K562 (cell line): ENCODE results near the gene CYRIA. TPM values are rescaled to one million over a fixed set of nuclear protein-coding genes. Genes with fewer than 3 reads are reported as not detected.
A peak's percentile ranks its signal among the peaks of the same experiment; 100 is the strongest.

ENCODE experiments used
- ETV1 ChIP-seq: fragments of 450-650 bp; conservative IDR thresholded peaks from 2 replicates; pipeline ENCODE4 v1.6.1; 2016; ENCODE audit warnings: missing genetic modification characterization, control low read depth, low read depth, missing compliant biosample characterization
- HDAC1 ChIP-seq, 2 experiments: fragments of 450-650 bp; IDR thresholded peaks; 2 replicates each; pipeline ENCODE4 v1.6.1; 2016 to 2017; ENCODE audit warnings: inconsistent platforms in 1 of 2, mild to moderate bottlenecking in 1 of 2, moderate library complexity in 1 of 2
- HNRNPL ChIP-seq: fragments of 200-400 bp; formaldehyde crosslinking; IDR thresholded peaks from 2 replicates; pipeline ENCODE4 v1.6.1; 2017; ENCODE audit warnings: low read depth, mild to moderate bottlenecking, low read length
- LEF1 ChIP-seq: fragments of 450-650 bp; IDR thresholded peaks from 2 replicates; pipeline ENCODE4 v1.6.1; 2016; ENCODE audit warnings: mild to moderate bottlenecking
- NEUROD1 ChIP-seq: fragments of 150-350 bp; IDR thresholded peaks from 2 replicates; pipeline ENCODE4 v1.6.1; 2014; ENCODE audit warnings: borderline replicate concordance, low read length, low read depth; ENCODE audit not compliant: partially characterized antibody
- RFX7 ChIP-seq: fragments of 250-450 bp; sonication (Bioruptor Pico); IDR thresholded peaks from 2 replicates; pipeline ENCODE4 v1.5.1; 2021; ENCODE audit warnings: mild to moderate bottlenecking
- SMC3 ChIP-seq: conservative IDR thresholded peaks from 2 replicates; pipeline ENCODE4 v1.6.1; 2011; ENCODE audit warnings: low read depth, low read length, improper control_type of control experiment; ENCODE audit not compliant: insufficient read depth
- XRCC3 ChIP-seq: fragments of 450-650 bp; IDR thresholded peaks from 2 replicates; pipeline ENCODE4 v1.6.1; 2017; ENCODE audit warnings: mild to moderate bottlenecking, moderate library complexity
- ZNF143 ChIP-seq: sonication (generic); formaldehyde crosslinking; IDR thresholded peaks from 2 replicates; pipeline ENCODE4 v1.9.0; 2022; ENCODE audit warnings: mild to moderate bottlenecking, missing genetic modification reagents
- polyA plus RNA-seq, 8 experiments: library from polyadenylated mRNA; depleted of rRNA in 4 of 8; stranded (reverse) in 5 of 8; unstranded in 3 of 8; fragments of >200 nt; fragmentation: Nextera tagmentation in 2 of 8; fragmentation: Illumina TruSeq in 1 of 8; extraction: Ambion mirVana in 2 of 8; extraction: Trizol in 1 of 8; gene quantifications; 2 replicates each; pipeline versions ENCODE4 v1.2.1 to v1.2.3, GENCODE V29; 2011 to 2014; ENCODE audit warnings: inconsistent platforms in 1 of 8, missing spikeins in 1 of 8
- total RNA-seq, 7 experiments: library from RNA; depleted of rRNA in 6 of 7; stranded (reverse); fragments of >200 nt in 6 of 7; fragmentation: Illumina TruSeq in 2 of 7; extraction: Trizol in 2 of 7; gene quantifications; 2 replicates each; pipeline versions ENCODE4 v1.2.1 to v1.2.3, GENCODE V29; 2011 to 2021; ENCODE audit warnings: low replicate concordance in 1 of 7
- TF ChIP-seq, protein P1 (sequence below): fragments of 450-650 bp; IDR thresholded peaks from 2 replicates; pipeline ENCODE4 v1.6.1; 2017; ENCODE audit warnings: antibody characterized with exemption, mild to moderate bottlenecking
- TF ChIP-seq, protein P2 (sequence below): fragments of 450-650 bp; formaldehyde crosslinking; conservative IDR thresholded peaks from 2 replicates; pipeline ENCODE4 v1.4.0; 2022; ENCODE audit warnings: mild to moderate bottlenecking, missing genetic modification characterization
- TF ChIP-seq, protein P3 (sequence below): sonication (generic); formaldehyde crosslinking; IDR thresholded peaks from 2 replicates; pipeline ENCODE4 v1.8.0; 2022; ENCODE audit warnings: mild to moderate bottlenecking, missing genetic modification reagents, borderline replicate concordance

The CYRIA gene
- total and polyA plus RNA-seq, 9 of the 15 experiments (the other 6 are each of a cell fraction or from before 2014, with no cell fraction given): 0.84 to 5.6 (median 3.0) TPM

DNA sequence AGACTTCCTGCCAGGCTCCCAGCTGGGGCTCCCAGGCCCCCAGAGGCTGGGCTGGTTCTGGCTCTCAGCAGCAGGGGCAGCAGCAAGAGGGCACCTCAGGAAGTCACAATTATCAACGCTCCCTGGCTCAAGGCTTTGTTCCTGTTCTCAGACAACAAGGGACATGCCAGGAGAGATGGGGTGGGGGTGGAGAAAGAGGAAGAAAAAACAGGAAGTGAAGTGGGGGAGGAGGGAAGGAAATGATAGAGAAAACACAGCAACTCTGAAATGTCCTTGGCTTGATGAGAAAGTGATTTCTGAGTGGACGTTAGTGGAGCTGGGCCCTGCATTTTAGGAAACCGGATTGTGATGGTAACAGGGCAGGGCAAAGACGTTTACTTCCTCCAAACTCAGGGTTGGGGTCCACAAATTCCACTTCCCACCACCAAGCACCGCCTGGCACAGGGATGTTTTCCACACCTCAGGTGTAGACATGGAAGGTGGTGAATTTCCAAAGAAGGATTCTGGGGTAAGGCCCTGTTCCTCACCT, 40.4 kb downstream of the CYRIA start (continued):
- TF ChIP-seq, protein P1, sequence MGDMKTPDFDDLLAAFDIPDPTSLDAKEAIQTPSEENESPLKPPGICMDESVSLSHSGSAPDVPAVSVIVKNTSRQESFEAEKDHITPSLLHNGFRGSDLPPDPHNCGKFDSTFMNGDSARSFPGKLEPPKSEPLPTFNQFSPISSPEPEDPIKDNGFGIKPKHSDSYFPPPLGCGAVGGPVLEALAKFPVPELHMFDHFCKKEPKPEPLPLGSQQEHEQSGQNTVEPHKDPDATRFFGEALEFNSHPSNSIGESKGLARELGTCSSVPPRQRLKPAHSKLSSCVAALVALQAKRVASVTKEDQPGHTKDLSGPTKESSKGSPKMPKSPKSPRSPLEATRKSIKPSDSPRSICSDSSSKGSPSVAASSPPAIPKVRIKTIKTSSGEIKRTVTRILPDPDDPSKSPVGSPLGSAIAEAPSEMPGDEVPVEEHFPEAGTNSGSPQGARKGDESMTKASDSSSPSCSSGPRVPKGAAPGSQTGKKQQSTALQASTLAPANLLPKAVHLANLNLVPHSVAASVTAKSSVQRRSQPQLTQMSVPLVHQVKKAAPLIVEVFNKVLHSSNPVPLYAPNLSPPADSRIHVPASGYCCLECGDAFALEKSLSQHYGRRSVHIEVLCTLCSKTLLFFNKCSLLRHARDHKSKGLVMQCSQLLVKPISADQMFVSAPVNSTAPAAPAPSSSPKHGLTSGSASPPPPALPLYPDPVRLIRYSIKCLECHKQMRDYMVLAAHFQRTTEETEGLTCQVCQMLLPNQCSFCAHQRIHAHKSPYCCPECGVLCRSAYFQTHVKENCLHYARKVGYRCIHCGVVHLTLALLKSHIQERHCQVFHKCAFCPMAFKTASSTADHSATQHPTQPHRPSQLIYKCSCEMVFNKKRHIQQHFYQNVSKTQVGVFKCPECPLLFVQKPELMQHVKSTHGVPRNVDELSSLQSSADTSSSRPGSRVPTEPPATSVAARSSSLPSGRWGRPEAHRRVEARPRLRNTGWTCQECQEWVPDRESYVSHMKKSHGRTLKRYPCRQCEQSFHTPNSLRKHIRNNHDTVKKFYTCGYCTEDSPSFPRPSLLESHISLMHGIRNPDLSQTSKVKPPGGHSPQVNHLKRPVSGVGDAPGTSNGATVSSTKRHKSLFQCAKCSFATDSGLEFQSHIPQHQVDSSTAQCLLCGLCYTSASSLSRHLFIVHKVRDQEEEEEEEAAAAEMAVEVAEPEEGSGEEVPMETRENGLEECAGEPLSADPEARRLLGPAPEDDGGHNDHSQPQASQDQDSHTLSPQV: peak; percentile 73; the same call in 1 of the 2 replicates
- TF ChIP-seq NEUROD1 (peak; percentile 60), ZNF143 (no peak), RFX7 (no peak), HDAC1 (IDR thresholded peaks at IDR 0.05) (0 out of 4 replicates have a peak, but pooled peaks of 1 of the 2 experiments have one; percentile 38), ETV1 (tag) (peak; percentile 89), XRCC3 (no peak), SMC3 (no peak), HNRNPL (no peak), LEF1 (peak; percentile 82; the same call in 1 of the 2 replicates)
- TF ChIP-seq, protein P2, sequence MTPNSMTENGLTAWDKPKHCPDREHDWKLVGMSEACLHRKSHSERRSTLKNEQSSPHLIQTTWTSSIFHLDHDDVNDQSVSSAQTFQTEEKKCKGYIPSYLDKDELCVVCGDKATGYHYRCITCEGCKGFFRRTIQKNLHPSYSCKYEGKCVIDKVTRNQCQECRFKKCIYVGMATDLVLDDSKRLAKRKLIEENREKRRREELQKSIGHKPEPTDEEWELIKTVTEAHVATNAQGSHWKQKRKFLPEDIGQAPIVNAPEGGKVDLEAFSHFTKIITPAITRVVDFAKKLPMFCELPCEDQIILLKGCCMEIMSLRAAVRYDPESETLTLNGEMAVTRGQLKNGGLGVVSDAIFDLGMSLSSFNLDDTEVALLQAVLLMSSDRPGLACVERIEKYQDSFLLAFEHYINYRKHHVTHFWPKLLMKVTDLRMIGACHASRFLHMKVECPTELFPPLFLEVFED (CRISPR knock-in tag): 0 out of 2 replicates have a peak, but pooled peaks have one; percentile 36
- TF ChIP-seq, protein P3, sequence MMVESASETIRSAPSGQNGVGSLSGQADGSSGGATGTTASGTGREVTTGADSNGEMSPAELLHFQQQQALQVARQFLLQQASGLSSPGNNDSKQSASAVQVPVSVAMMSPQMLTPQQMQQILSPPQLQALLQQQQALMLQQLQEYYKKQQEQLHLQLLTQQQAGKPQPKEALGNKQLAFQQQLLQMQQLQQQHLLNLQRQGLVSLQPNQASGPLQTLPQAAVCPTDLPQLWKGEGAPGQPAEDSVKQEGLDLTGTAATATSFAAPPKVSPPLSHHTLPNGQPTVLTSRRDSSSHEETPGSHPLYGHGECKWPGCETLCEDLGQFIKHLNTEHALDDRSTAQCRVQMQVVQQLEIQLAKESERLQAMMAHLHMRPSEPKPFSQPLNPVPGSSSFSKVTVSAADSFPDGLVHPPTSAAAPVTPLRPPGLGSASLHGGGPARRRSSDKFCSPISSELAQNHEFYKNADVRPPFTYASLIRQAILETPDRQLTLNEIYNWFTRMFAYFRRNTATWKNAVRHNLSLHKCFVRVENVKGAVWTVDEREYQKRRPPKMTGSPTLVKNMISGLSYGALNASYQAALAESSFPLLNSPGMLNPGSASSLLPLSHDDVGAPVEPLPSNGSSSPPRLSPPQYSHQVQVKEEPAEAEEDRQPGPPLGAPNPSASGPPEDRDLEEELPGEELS: no peak
